Cardiac fibroblast (primary cell): ENCODE results near the gene LPAR5.

Experiments used
- DNase-seq, 2 donors: peaks; one replicate each; pipeline versions ENCODE4 v3.0.0 to v3.0.0-alpha.2; 2010; ENCODE audit warnings: low read depth in 2 of 2
- H3K4me3 ChIP-seq, 2 donors: replicated peaks in 1 of 2; 1 replicate in 1 of 2; 2 replicates in 1 of 2; pipeline ENCODE4 v1.5.1; 2011; ENCODE audit warnings: low read depth in 2 of 2, low read length in 2 of 2, mild to moderate bottlenecking in 2 of 2, moderate library complexity in 1 of 2
- CTCF ChIP-seq: IDR thresholded peaks from one replicate; pipeline ENCODE4 v1.5.1; 2011; ENCODE audit warnings: low read depth, mild to moderate bottlenecking, low read length, inconsistent platforms

Gene LPAR5

GRCh38 chr12:6650832-6651231 lies 15.1 kb upstream of the LPAR5 start:
- no peak for DNase-seq
- H3K4me3 ChIP-seq, result no peak overlapping the region
- no peak for TF ChIP-seq CTCF

GRCh38 chr12:6647083-6647604 lies 11.4 kb upstream of the LPAR5 start, which contains the start of gene ACRBP:
Gene ACRBP, minus strand, starts transcription at chr12:6647432. Its CDS starts 66 bp downstream, at chr12:6647366.
- no peak for TF ChIP-seq CTCF
- peak; percentile 38 to 64 for DNase-seq

GRCh38 chr12:6646276-6647082 lies 10.7 kb upstream of the LPAR5 start:
- TF ChIP-seq CTCF, result no peak
- peak overlapping the region; percentile 28 to 39 for H3K4me3 ChIP-seq
- no peak for DNase-seq

More at GRCh38 chr12:6647083-6647604, 11.4 kb upstream of the LPAR5 start, which contains the start of gene ACRBP:
- peak within 1 kb of the TSS; percentile 28 to 39 for H3K4me3 ChIP-seq

GRCh38 chr12:6644903-6645302 lies 9.1 kb upstream of the LPAR5 start:
- no peak overlapping the region for H3K4me3 ChIP-seq
- TF ChIP-seq CTCF, result no peak
- peak in 1 of 2 donors; percentile 13 for DNase-seq

GRCh38 chr12:6644257-6644596 lies 8.5 kb upstream of the LPAR5 start:
- no peak for TF ChIP-seq CTCF
- no peak overlapping the region for H3K4me3 ChIP-seq
- DNase-seq, result no peak

GRCh38 chr12:6643569-6644256 lies 8.0 kb upstream of the LPAR5 start:
- no peak for TF ChIP-seq CTCF
- H3K4me3 ChIP-seq, result no peak overlapping the region
- no peak for DNase-seq
